ENCODE measurements around the gene PPAN.
A peak's percentile ranks its signal among the peaks of the same experiment; 100 is the strongest.

GRCh38 chr19:10112895-10113591 is 6.9 kb downstream of the PPAN start:
- TF ChIP-seq, protein P1, sequence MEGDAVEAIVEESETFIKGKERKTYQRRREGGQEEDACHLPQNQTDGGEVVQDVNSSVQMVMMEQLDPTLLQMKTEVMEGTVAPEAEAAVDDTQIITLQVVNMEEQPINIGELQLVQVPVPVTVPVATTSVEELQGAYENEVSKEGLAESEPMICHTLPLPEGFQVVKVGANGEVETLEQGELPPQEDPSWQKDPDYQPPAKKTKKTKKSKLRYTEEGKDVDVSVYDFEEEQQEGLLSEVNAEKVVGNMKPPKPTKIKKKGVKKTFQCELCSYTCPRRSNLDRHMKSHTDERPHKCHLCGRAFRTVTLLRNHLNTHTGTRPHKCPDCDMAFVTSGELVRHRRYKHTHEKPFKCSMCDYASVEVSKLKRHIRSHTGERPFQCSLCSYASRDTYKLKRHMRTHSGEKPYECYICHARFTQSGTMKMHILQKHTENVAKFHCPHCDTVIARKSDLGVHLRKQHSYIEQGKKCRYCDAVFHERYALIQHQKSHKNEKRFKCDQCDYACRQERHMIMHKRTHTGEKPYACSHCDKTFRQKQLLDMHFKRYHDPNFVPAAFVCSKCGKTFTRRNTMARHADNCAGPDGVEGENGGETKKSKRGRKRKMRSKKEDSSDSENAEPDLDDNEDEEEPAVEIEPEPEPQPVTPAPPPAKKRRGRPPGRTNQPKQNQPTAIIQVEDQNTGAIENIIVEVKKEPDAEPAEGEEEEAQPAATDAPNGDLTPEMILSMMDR (IDR thresholded peaks at IDR 0.05; ENCODE audit: poor library complexity), result peak; percentile 67
- TF ChIP-seq EZH2phosphoT487 (IDR thresholded peaks at IDR 0.05; ENCODE audit: low read depth, severe bottlenecking, unreplicated experiment), result no peak
